SU-DHL-6 (cell line): ENCODE measurements around the gene GCNT2.

ENCODE experiments used
- EZH2phosphoT487 ChIP-seq: fragments of 200-600 bp; sonication (generic), shearing (Covaris generic); conservative IDR thresholded peaks from 2 replicates; pipeline ENCODE4 v1.6.1; 2018; ENCODE audit warnings: mild to moderate bottlenecking, antibody characterized with exemption, low read length, moderate library complexity, mixed read lengths
- TF ChIP-seq, protein P1 (sequence below): fragments of 200-600 bp; sonication (generic); IDR thresholded peaks from one replicate; pipeline ENCODE4 v1.5.1; 2017; ENCODE audit warnings: antibody characterized with exemption, mild to moderate bottlenecking, low read length, moderate library complexity; ENCODE audit not compliant: insufficient read depth, poor library complexity, severe bottlenecking

DNA sequence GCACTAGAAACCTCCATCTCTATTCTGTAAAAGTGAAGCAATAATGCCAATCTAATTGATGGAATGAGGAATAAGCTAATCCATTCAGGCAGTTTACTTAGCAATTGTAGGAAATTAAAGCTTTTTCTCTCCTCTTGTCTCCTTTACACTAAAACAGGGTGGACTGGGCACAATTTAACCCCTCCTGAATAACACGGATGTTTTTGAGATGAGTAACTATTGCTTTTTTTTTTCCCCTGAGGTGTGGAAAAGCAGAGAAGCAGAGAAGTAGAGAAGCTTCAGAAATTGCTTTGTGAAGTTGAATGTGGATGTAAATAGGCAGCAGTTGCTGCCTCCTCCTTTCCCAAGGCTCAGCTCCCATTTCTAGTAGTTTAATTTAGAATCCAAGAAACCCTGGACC lies 40.0 kb upstream of the GCNT2 start:
- TF ChIP-seq, protein P1, sequence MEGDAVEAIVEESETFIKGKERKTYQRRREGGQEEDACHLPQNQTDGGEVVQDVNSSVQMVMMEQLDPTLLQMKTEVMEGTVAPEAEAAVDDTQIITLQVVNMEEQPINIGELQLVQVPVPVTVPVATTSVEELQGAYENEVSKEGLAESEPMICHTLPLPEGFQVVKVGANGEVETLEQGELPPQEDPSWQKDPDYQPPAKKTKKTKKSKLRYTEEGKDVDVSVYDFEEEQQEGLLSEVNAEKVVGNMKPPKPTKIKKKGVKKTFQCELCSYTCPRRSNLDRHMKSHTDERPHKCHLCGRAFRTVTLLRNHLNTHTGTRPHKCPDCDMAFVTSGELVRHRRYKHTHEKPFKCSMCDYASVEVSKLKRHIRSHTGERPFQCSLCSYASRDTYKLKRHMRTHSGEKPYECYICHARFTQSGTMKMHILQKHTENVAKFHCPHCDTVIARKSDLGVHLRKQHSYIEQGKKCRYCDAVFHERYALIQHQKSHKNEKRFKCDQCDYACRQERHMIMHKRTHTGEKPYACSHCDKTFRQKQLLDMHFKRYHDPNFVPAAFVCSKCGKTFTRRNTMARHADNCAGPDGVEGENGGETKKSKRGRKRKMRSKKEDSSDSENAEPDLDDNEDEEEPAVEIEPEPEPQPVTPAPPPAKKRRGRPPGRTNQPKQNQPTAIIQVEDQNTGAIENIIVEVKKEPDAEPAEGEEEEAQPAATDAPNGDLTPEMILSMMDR, result no peak
- no peak for TF ChIP-seq EZH2phosphoT487
